H1 (cell line): ENCODE results near the gene STX12. TPM values are rescaled to one million over a fixed set of nuclear protein-coding genes. Genes with fewer than 3 reads are reported as not detected.

Experiments
- CTCF ChIA-PET: fragments of 300-600 bp; sonication (Branson Sonifier 250); formaldehyde crosslinking; loops from one replicate; lab custom pipeline; 2021; ENCODE audit not compliant: partially characterized antibody; lab: Charles Lee
- POLR2A ChIA-PET: fragments of 300-600 bp; sonication (Branson Sonifier 250); formaldehyde crosslinking; loops from one replicate; lab custom pipeline; 2021; ENCODE audit warnings: inconsistent platforms; ENCODE audit not compliant: partially characterized antibody; lab: Charles Lee
- DNase-seq, 2 experiments: peaks; one replicate each; pipeline versions ENCODE4 v3.0.0 to v3.0.0-alpha.2; 2010 to 2022; ENCODE audit warnings: low spot score in 2 of 2, low read depth in 1 of 2, mixed read lengths in 1 of 2
- FAIRE-seq: peaks from 2 replicates; lab custom pipeline; 2011; peaks lifted over from hg19 to GRCh38; lab: Jason Lieb, UNC
- H2AFZ ChIP-seq: 2 replicates; pipeline ENCODE4 v1.8.1; 2012; ENCODE audit warnings: low read length, inconsistent platforms
- H2AK5ac ChIP-seq: 2 replicates; pipeline ENCODE4 v1.6.1; 2013; ENCODE audit warnings: low read depth, low read length
- H2BK120ac ChIP-seq: replicated peaks from 2 replicates; pipeline ENCODE3; 2013; ENCODE audit warnings: low read depth, low read length, inconsistent platforms
- H2BK12ac ChIP-seq: 2 replicates; pipeline ENCODE4 v1.6.1; 2013; ENCODE audit warnings: low read depth, low read length
- H2BK15ac ChIP-seq: 2 replicates; pipeline ENCODE4 v1.6.1; 2013; ENCODE audit warnings: low read length
- H2BK20ac ChIP-seq: 2 replicates; pipeline ENCODE4 v1.6.1; 2013; ENCODE audit warnings: low read length
- H2BK5ac ChIP-seq: 2 replicates; pipeline ENCODE4 v1.6.1; 2013; ENCODE audit warnings: low read depth, low read length
- H3K14ac ChIP-seq: 2 replicates; pipeline ENCODE4 v1.6.1; 2013; ENCODE audit warnings: inconsistent platforms; ENCODE audit not compliant: insufficient read length
- H3K18ac ChIP-seq: 2 replicates; pipeline ENCODE4 v1.6.1; 2013; ENCODE audit warnings: low read length; ENCODE audit errors: extremely low read depth
- H3K23ac ChIP-seq: 2 replicates; pipeline ENCODE4 v1.6.1; 2013; ENCODE audit warnings: inconsistent platforms; ENCODE audit not compliant: insufficient read length
- H3K23me2 ChIP-seq: 2 replicates; pipeline ENCODE4 v1.6.1; 2013; ENCODE audit warnings: low read depth, low read length
- H3K27ac ChIP-seq: 2 replicates; pipeline ENCODE4 v1.6.1; 2011; ENCODE audit warnings: low read depth, low read length, inconsistent platforms
- H3K27me3 ChIP-seq, 4 experiments: replicated peaks in 1 of 4; 1 replicate in 1 of 4; 2 replicates in 3 of 4; pipeline versions ENCODE4 v1.6.1 to v1.8.1; 2011 to 2013; ENCODE audit warnings: low read length in 3 of 4, mild to moderate bottlenecking in 3 of 4, inconsistent platforms in 2 of 4, mixed read lengths in 2 of 4, moderate library complexity in 1 of 4; ENCODE audit not compliant: control insufficient read depth in 3 of 4, insufficient read depth in 3 of 4; ENCODE audit errors: extremely low read depth in 1 of 4
- H3K36me3 ChIP-seq, 4 experiments: 2 replicates each; pipeline versions ENCODE4 v1.6.1 to v1.8.1; 2011 to 2013; ENCODE audit warnings: mild to moderate bottlenecking in 4 of 4, low read length in 3 of 4, moderate library complexity in 2 of 4, control low read depth in 1 of 4, inconsistent platforms in 1 of 4; ENCODE audit not compliant: insufficient read depth in 4 of 4, control insufficient read depth in 2 of 4
- H3K4ac ChIP-seq: replicated peaks from 2 replicates; pipeline ENCODE3; 2013; ENCODE audit warnings: low read length, low read depth, mixed read lengths, inconsistent platforms; ENCODE audit not compliant: insufficient read length
- H3K4me1 ChIP-seq, 4 experiments: replicated peaks in 1 of 4; 1 replicate in 1 of 4; 2 replicates in 3 of 4; pipeline versions ENCODE4 v1.6.1 to v1.8.1; 2011 to 2013; ENCODE audit warnings: low read length in 3 of 4, inconsistent platforms in 2 of 4, mixed read lengths in 1 of 4; ENCODE audit not compliant: insufficient read depth in 4 of 4, control insufficient read depth in 3 of 4
- H3K4me2 ChIP-seq, 2 experiments: 2 replicates each; pipeline versions ENCODE4 v1.6.1 to v1.8.1; 2011 to 2013; ENCODE audit warnings: low read depth in 2 of 2, low read length in 2 of 2, control low read depth in 1 of 2, inconsistent platforms in 1 of 2, mild to moderate bottlenecking in 1 of 2; ENCODE audit not compliant: insufficient read depth in 1 of 2
- H3K4me3 ChIP-seq, 4 experiments: fragments of 200-600, 300-600 bp in 1 of 4; sonication (generic), shearing (Covaris generic), sonication (Bioruptor Twin) in 1 of 4; 2 replicates each; pipeline versions ENCODE4 v1.5.1 to v1.8.1; 2011 to 2016; ENCODE audit warnings: low read length in 4 of 4, low read depth in 3 of 4, control low read depth in 2 of 4, inconsistent platforms in 2 of 4, mild to moderate bottlenecking in 2 of 4, mixed read lengths in 1 of 4, moderate library complexity in 1 of 4; ENCODE audit not compliant: insufficient read depth in 2 of 4; ENCODE audit errors: extremely low read depth in 1 of 4
- H3K56ac ChIP-seq: replicated peaks from 2 replicates; pipeline ENCODE3; 2013; ENCODE audit warnings: low read depth, mild to moderate bottlenecking, mixed read lengths, low read length, inconsistent platforms; ENCODE audit not compliant: insufficient read length
- H3K79me1 ChIP-seq: 2 replicates; pipeline ENCODE4 v1.6.1; 2013; ENCODE audit warnings: low read depth, low read length, control low read depth
- H3K79me2 ChIP-seq, 2 experiments: 2 replicates each; pipeline versions ENCODE4 v1.6.1 to v1.8.1; 2012 to 2013; ENCODE audit warnings: low read length in 2 of 2, mild to moderate bottlenecking in 2 of 2, inconsistent platforms in 1 of 2; ENCODE audit not compliant: insufficient read depth in 2 of 2, control insufficient read depth in 1 of 2
- H3K9ac ChIP-seq, 4 experiments: replicated peaks in 1 of 4; 1 replicate in 1 of 4; 2 replicates in 3 of 4; pipeline versions ENCODE4 v1.6.1 to v1.8.1; 2011 to 2013; ENCODE audit warnings: low read depth in 3 of 4, low read length in 3 of 4, control low read depth in 2 of 4, mild to moderate bottlenecking in 2 of 4, moderate library complexity in 2 of 4, inconsistent platforms in 1 of 4; ENCODE audit errors: extremely low read depth in 1 of 4
- H3K9me3 ChIP-seq, 2 experiments: 2 replicates each; pipeline versions ENCODE4 v1.6.1 to v1.8.1; 2012 to 2013; ENCODE audit warnings: mild to moderate bottlenecking in 2 of 2, moderate library complexity in 2 of 2, control low read depth in 1 of 2, inconsistent platforms in 1 of 2, low read depth in 1 of 2, low read length in 1 of 2, mixed read lengths in 1 of 2; ENCODE audit not compliant: insufficient read depth in 2 of 2
- H4K20me1 ChIP-seq, 2 experiments: replicated peaks in 1 of 2; 2 replicates each; pipeline versions ENCODE3 to v1.8.1; 2011 to 2013; ENCODE audit warnings: inconsistent platforms in 2 of 2, low read length in 2 of 2, mild to moderate bottlenecking in 1 of 2; ENCODE audit not compliant: insufficient read depth in 2 of 2, control insufficient read depth in 1 of 2
- H4K5ac ChIP-seq: 2 replicates; pipeline ENCODE4 v1.6.1; 2013; ENCODE audit warnings: low read length, low read depth, mixed read lengths, inconsistent platforms; ENCODE audit not compliant: insufficient read length
- H4K8ac ChIP-seq: 2 replicates; pipeline ENCODE4 v1.8.0; 2013; ENCODE audit warnings: mild to moderate bottlenecking, moderate library complexity, low read length, inconsistent platforms; ENCODE audit not compliant: insufficient read depth; ENCODE audit errors: extremely low read depth
- H4K91ac ChIP-seq: replicated peaks from 2 replicates; pipeline ENCODE3; 2013; ENCODE audit warnings: low read length, mixed read lengths, inconsistent platforms; ENCODE audit not compliant: insufficient read length
- BCL11A ChIP-seq, 2 experiments: IDR thresholded peaks; one replicate each; pipeline ENCODE4 v1.6.1; 2011; ENCODE audit warnings: low read depth in 2 of 2, low read length in 2 of 2, mild to moderate bottlenecking in 2 of 2
- CBX8 ChIP-seq: fragments of 300-800, 300-1000 bp; sonication (generic); IDR thresholded peaks from 2 replicates; pipeline ENCODE4 v1.7.1; 2016; ENCODE audit warnings: low read depth, low read length, borderline replicate concordance
- CHD2 ChIP-seq: IDR thresholded peaks from 2 replicates; pipeline ENCODE4 v1.6.1; 2012; ENCODE audit warnings: low read length, improper control_type of control experiment
- CREB1 ChIP-seq: IDR thresholded peaks from 2 replicates; pipeline ENCODE4 v1.6.1; 2012; ENCODE audit warnings: inconsistent platforms
- CTBP2 ChIP-seq: IDR thresholded peaks from 2 replicates; pipeline ENCODE4 v1.7.0; 2011; ENCODE audit warnings: borderline replicate concordance, mild to moderate bottlenecking, moderate library complexity, mixed read lengths, low read length; ENCODE audit not compliant: insufficient read depth, insufficient read length
- FOSL1 ChIP-seq: IDR thresholded peaks from 2 replicates; pipeline ENCODE4 v1.6.1; 2011; ENCODE audit warnings: mild to moderate bottlenecking, low read depth, low read length, moderate library complexity; ENCODE audit not compliant: insufficient read depth
- KDM1A ChIP-seq: fragments of 200-600, 300-600 bp; sonication (generic); IDR thresholded peaks from 2 replicates; pipeline ENCODE4 v1.7.1; 2016; ENCODE audit warnings: mild to moderate bottlenecking, low read length, borderline replicate concordance
- KDM5A ChIP-seq: fragments of 200-600 bp; IDR thresholded peaks from 2 replicates; pipeline ENCODE4 v1.7.1; 2012; ENCODE audit warnings: mild to moderate bottlenecking, low read length, inconsistent platforms, mixed read lengths
- POLR2A ChIP-seq, 2 experiments: IDR thresholded peaks; 1 replicate in 1 of 2; 2 replicates in 1 of 2; pipeline ENCODE4 v1.6.1; 2011; ENCODE audit warnings: low read depth in 2 of 2, low read length in 2 of 2, mild to moderate bottlenecking in 2 of 2; ENCODE audit errors: control extremely low read depth in 1 of 2
- RNF2 ChIP-seq: fragments of 200-900, 300-1000 bp; sonication (generic); IDR thresholded peaks from 2 replicates; pipeline ENCODE4 v1.7.1; 2016; ENCODE audit warnings: borderline replicate concordance, low read depth, mild to moderate bottlenecking, antibody characterized with exemption, low read length; ENCODE audit not compliant: poor library complexity, severe bottlenecking; ENCODE audit errors: missing control alignments
- TBP ChIP-seq: IDR thresholded peaks from 2 replicates; pipeline ENCODE4 v1.6.1; 2011; ENCODE audit warnings: low read depth, low read length, improper control_type of control experiment
- WGBS, 2 experiments: shearing (Covaris generic) in 1 of 2; methylation state at CpG; one replicate each; pipeline versions ENCODE4 v1.1.6 to v1.1.7; 2013 to 2015; ENCODE audit warnings: low lambda C conversion rate in 2 of 2, mixed read lengths in 2 of 2, inconsistent platforms in 1 of 2, low coverage in 1 of 2, missing lambda C conversion rate in 1 of 2; ENCODE audit not compliant: insufficient replicate concordance in 2 of 2, insufficient coverage in 1 of 2, insufficient read length in 1 of 2; ENCODE audit errors: extremely low coverage in 1 of 2, missing lambda C conversion rate in 1 of 2; 5-methylcytosine and 5-hydroxymethylcytosine counted together
- polyA plus RNA-seq, 7 experiments: library from polyadenylated mRNA; depleted of rRNA in 3 of 7; stranded (reverse) in 5 of 7; unstranded in 2 of 7; fragments of >200 nt in 5 of 7; fragments of 200-250 nt in 2 of 7; gene quantifications; 1 replicate in 5 of 7; 2 replicates in 1 of 7; 4 replicates in 1 of 7; pipeline versions ENCODE4 v1.2.1 to v1.2.3, GENCODE V29; 2011 to 2013; ENCODE audit warnings: missing spikeins in 2 of 7, mixed read lengths in 2 of 7
- total RNA-seq: library from RNA; stranded (reverse); fragmentation: NEBNext Ultra II Directional; extraction: Animal tissue kit (Norgen Biotek cat#: 25700); gene quantifications from 2 replicates; pipeline ENCODE4 v1.2.1, GENCODE V29; 2021
- TF ChIP-seq, protein P1 (sequence below): IDR thresholded peaks from 2 replicates; pipeline ENCODE4 v1.6.1; 2012; ENCODE audit warnings: low read length, inconsistent platforms

Gene STX12
- total and polyA plus RNA-seq, 2 of the 8 experiments (the other 6 are each of a cell fraction or from before 2014, with no cell fraction given) = 3.7 to 11.0 TPM

DNA sequence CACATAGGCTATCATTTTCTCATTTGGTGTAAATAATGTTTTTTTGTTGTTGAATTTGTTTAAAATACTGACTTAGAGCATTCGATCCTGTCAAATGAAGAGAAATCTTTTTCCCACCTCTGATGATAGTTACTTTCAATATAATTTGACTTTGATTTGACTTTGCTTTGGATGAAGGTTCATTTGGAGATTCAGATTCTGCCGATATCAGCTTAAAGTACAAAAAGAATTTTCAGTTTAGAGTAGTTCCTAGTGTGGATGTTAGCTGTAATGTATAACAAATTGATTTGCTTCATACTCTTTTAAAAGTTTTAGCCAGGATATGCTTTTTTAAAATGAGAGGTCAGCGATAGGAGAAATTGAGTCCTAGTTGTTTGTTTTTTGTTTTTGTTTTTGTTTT lies 9.9 kb downstream of the STX12 start:
- H4K20me1 ChIP-seq = no peaks in the 10 kb centered on the region
- 91% methylated on average over 3 of the region's 3 CpGs; no CpG with 5 or more reads in 1 of the 2 experiments for WGBS, 2 experiments
- FAIRE-seq (no peak), DNase-seq (no peak)
- H3K4me2 ChIP-seq = no peak overlapping the region
- H3K23me2 ChIP-seq = no peaks in the 10 kb centered on the region
- no peaks in the 10 kb centered on the region; the same call in 1 of the 2 replicates for H3K79me1 ChIP-seq
- H3K79me2 ChIP-seq = no peaks in the 10 kb centered on the region
- H3K4me3 ChIP-seq = no peak overlapping the region
- H2BK15ac ChIP-seq = no peak overlapping the region
- H3K27ac ChIP-seq = no peak overlapping the region
- no peaks in the 10 kb centered on the region for H3K27me3 ChIP-seq
- H3K9ac ChIP-seq = no peak overlapping the region
- H3K36me3 ChIP-seq = no peaks in the 10 kb centered on the region
- no peak overlapping the region for H4K5ac ChIP-seq
- POLR2A ChIA-PET = interaction anchor here (1.0 to 1.3 kb wide), 2 partner anchors 48 to 305 kb away, joined by 3 read pairs; partner anchors contain the start of genes EYA3 and PPP1R8
- TF ChIP-seq CTBP2 (no peak), CHD2 (no peak), TBP (no peak), KDM5A (no peak), BCL11A (IDR thresholded peaks at IDR 0.05; ENCODE audit: low read depth in 2 of 2, low read length in 2 of 2) (no peak), CREB1 (no peak), CBX8 (no peak), POLR2A (IDR thresholded peaks at IDR 0.05; ENCODE audit: control extremely low read depth in 1 of 2, low read depth in 2 of 2, low read length in 2 of 2) (no peak), RNF2 (no peak), KDM1A (no peak), FOSL1 (no peak)
- TF ChIP-seq, protein P1, sequence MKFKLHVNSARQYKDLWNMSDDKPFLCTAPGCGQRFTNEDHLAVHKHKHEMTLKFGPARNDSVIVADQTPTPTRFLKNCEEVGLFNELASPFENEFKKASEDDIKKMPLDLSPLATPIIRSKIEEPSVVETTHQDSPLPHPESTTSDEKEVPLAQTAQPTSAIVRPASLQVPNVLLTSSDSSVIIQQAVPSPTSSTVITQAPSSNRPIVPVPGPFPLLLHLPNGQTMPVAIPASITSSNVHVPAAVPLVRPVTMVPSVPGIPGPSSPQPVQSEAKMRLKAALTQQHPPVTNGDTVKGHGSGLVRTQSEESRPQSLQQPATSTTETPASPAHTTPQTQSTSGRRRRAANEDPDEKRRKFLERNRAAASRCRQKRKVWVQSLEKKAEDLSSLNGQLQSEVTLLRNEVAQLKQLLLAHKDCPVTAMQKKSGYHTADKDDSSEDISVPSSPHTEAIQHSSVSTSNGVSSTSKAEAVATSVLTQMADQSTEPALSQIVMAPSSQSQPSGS = no peak
- CTCF ChIA-PET = interaction anchor here (1.0 to 2.2 kb wide), 3 partner anchors 10 to 226 kb away, joined by 3 to 7 read pairs (median 3); partner anchors contain the start of gene STX12
- H2BK12ac ChIP-seq = no peak overlapping the region
- no peak overlapping the region for H3K56ac ChIP-seq
- no peak overlapping the region for H4K91ac ChIP-seq
- no peaks in the 10 kb centered on the region for H3K4me1 ChIP-seq
- H3K9me3 ChIP-seq = no peaks in the 10 kb centered on the region
- H2BK120ac ChIP-seq = no peak overlapping the region
- H3K18ac ChIP-seq = no peak overlapping the region
- no peak overlapping the region for H2BK5ac ChIP-seq
- no peak overlapping the region for H3K23ac ChIP-seq
- H2BK20ac ChIP-seq = no peak overlapping the region
- no peak overlapping the region for H2AK5ac ChIP-seq
- H4K8ac ChIP-seq = no peak overlapping the region
- no peak overlapping the region for H3K4ac ChIP-seq
- no peak overlapping the region for H3K14ac ChIP-seq
- no peak overlapping the region for H2AFZ ChIP-seq
